ENCODE measurements around the gene SRXN1. TPM values are rescaled to one million over a fixed set of nuclear protein-coding genes. Genes with fewer than 3 reads are reported as not detected.

Gene SRXN1
- total RNA-seq, 1 experiment from 2014 or later: 42.6 TPM

DNA sequence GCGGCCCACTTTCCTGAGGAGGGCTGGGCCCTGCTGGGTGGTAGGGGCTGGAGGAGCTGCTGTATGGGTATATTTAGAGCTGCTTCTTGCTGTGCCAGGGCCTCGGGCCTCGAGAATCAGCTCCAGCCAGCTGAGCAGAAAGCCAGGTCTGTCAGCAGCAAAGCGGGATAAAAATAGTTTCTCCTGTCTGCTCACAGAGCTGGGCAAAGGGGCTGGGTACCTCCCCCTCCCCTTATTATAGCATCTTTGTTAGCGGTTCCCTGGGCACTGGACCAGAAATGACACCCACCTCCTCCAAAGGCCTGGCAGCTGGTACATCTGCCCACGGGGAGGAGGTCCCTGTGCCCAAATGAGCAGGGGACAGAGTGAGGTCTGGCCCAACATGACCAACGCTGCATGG is 16.6 kb upstream of the SRXN1 start:
- no peaks in the 10 kb centered on the region for H3K36me3 Mint-ChIP-seq (ENCODE audit: insufficient read depth, unreplicated experiment)
- ChIA-PET POLR2A (interaction anchor here (0.5 kb wide), 1 partner anchor 67 kb away, joined by 3 read pairs; no protein-coding TSS in a partner anchor), CTCF (interaction anchor here (0.6 to 1.8 kb wide), 9 partner anchors 9 to 140 kb away, joined by 3 to 7 read pairs (median 3); no protein-coding TSS in a partner anchor)
- DNase-seq (ENCODE audit: unreplicated experiment): no peak
- peaks cover 45% of the 10 kb centered on the region for H3K27me3 Mint-ChIP-seq (ENCODE audit: insufficient read depth, unreplicated experiment)
- intact Hi-C loops (cut with micrococcal nuclease): loop anchor here (5.0 kb wide), 2 partner anchors 68 to 317 kb away; no protein-coding TSS in a partner anchor
- H3K9me3 Mint-ChIP-seq (ENCODE audit: unreplicated experiment): no peaks in the 10 kb centered on the region
- H3K4me1 Mint-ChIP-seq (ENCODE audit: insufficient read depth, unreplicated experiment): no peaks in the 10 kb centered on the region
- no peak overlapping the region for H3K27ac Mint-ChIP-seq (ENCODE audit: low read depth, unreplicated experiment)
- no TSS peak for BruUV-seq (replicated peaks)
- H3K4me3 Mint-ChIP-seq (ENCODE audit: unreplicated experiment): no peak overlapping the region
- TF ChIP-seq, protein P1, sequence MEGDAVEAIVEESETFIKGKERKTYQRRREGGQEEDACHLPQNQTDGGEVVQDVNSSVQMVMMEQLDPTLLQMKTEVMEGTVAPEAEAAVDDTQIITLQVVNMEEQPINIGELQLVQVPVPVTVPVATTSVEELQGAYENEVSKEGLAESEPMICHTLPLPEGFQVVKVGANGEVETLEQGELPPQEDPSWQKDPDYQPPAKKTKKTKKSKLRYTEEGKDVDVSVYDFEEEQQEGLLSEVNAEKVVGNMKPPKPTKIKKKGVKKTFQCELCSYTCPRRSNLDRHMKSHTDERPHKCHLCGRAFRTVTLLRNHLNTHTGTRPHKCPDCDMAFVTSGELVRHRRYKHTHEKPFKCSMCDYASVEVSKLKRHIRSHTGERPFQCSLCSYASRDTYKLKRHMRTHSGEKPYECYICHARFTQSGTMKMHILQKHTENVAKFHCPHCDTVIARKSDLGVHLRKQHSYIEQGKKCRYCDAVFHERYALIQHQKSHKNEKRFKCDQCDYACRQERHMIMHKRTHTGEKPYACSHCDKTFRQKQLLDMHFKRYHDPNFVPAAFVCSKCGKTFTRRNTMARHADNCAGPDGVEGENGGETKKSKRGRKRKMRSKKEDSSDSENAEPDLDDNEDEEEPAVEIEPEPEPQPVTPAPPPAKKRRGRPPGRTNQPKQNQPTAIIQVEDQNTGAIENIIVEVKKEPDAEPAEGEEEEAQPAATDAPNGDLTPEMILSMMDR (IDR thresholded peaks at IDR 0.05; ENCODE audit: unreplicated experiment): no peak

- Mint-ChIP-seq H3K9me3 (ENCODE audit: unreplicated experiment) (no peaks in the 10 kb centered on the region), H3K36me3 (ENCODE audit: insufficient read depth, unreplicated experiment) (no peaks in the 10 kb centered on the region), H3K27ac (ENCODE audit: low read depth, unreplicated experiment) (no peak overlapping the region), H3K4me3 (ENCODE audit: unreplicated experiment) (no peak overlapping the region), H3K4me1 (ENCODE audit: insufficient read depth, unreplicated experiment) (no peaks in the 10 kb centered on the region), H3K27me3 (ENCODE audit: insufficient read depth, unreplicated experiment) (peaks cover 41% of the 10 kb centered on the region)
- BruUV-seq (replicated peaks): no TSS peak
- TF ChIP-seq, protein P1 (IDR thresholded peaks at IDR 0.05; ENCODE audit: unreplicated experiment): no peak
- intact Hi-C loops (cut with micrococcal nuclease): loop anchor here (5.0 kb wide), 2 partner anchors 69 to 316 kb away; no protein-coding TSS in a partner anchor
- ChIA-PET CTCF (interaction anchor here (0.5 to 2.3 kb wide), 12 partner anchors 10 to 400 kb away, joined by 3 to 23 read pairs (median 4); no protein-coding TSS in a partner anchor), POLR2A (no interaction called here)
- no peak for DNase-seq (ENCODE audit: unreplicated experiment)
Measured at GRCh38 chr20:668638-669037, 15.6 kb upstream of the SRXN1 start.

DNA sequence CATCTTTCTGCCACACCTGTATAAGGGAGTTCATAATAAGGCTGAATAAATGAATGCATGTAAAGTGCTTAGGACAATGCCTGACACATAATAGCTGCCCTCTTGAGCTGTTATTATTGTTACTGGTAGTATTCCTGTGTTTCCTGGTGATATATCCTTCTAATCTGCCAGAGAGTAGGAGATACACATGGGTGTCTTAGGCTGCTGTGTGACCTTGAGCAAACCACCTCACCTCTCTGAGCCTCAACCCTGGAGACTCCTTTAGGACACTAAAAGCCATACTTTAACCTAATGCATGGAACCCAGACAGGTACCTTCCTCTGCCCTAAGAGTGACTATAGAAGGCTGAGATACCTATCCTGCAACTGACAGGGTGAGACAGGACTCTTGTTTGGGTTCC is 15.1 kb upstream of the SRXN1 start:
- Mint-ChIP-seq H3K36me3 (ENCODE audit: insufficient read depth, unreplicated experiment) (no peaks in the 10 kb centered on the region), H3K9me3 (ENCODE audit: unreplicated experiment) (no peaks in the 10 kb centered on the region), H3K27ac (ENCODE audit: low read depth, unreplicated experiment) (no peak overlapping the region), H3K27me3 (ENCODE audit: insufficient read depth, unreplicated experiment) (peaks cover 41% of the 10 kb centered on the region), H3K4me3 (ENCODE audit: unreplicated experiment) (no peak overlapping the region), H3K4me1 (ENCODE audit: insufficient read depth, unreplicated experiment) (no peaks in the 10 kb centered on the region)
- intact Hi-C loops (cut with micrococcal nuclease): loop anchor here (5.0 kb wide), 2 partner anchors 69 to 316 kb away; no protein-coding TSS in a partner anchor
- POLR2A ChIA-PET: interaction anchor here (1.4 kb wide), 1 partner anchor 124 kb away, joined by 4 read pairs; the partner anchor contains the start of gene CSNK2A1
- no peak for DNase-seq (ENCODE audit: unreplicated experiment)
- CTCF ChIA-PET: interaction anchor here (0.5 to 2.3 kb wide), 23 partner anchors 8 to 441 kb away, joined by 3 to 23 read pairs (median 4); partner anchors contain the start of gene SRXN1
- TF ChIP-seq, protein P1 (IDR thresholded peaks at IDR 0.05; ENCODE audit: unreplicated experiment): no peak
- no TSS peak for BruUV-seq (replicated peaks)

DNA sequence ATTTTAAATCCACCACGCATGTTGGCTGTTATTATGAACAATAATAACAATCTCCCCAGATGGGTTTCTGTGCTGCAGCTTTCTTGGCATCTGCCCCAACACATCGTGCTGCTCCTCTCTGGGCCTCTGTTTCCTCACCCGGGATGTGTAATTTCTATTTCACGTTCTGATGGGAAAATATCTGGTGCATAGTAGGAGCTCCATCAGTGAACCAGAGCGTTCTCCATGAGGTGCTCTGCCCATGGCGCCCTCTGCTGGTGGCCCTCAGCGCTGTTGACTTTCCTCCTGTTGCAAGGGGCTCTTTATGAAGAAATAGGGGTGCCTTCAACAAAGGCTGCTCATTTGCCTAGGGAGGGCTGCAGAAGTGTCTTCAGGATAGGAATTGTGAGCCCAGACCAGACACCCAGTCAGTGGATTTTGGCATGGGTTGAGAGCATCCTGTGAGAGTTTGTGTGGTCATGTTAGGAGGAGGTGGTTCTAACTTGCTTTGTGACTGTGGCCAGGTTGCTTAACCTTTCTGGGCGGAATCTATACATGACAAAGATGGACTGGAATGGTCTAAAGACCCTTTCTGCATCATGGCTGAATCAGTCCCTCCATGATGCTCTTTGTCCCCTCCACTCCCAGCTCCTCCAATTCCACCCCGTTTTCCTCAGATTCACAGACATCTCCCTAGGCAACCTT is 14.5 kb upstream of the SRXN1 start:
- H3K9me3 Mint-ChIP-seq (ENCODE audit: unreplicated experiment): no peaks in the 10 kb centered on the region
- POLR2A ChIA-PET: interaction anchor here (1.4 to 1.5 kb wide), 2 partner anchors 22 to 124 kb away, joined by 4 read pairs; partner anchors contain the start of gene CSNK2A1
- no peak overlapping the region for H3K4me3 Mint-ChIP-seq (ENCODE audit: unreplicated experiment)
- peak; percentile 55 for DNase-seq (ENCODE audit: unreplicated experiment)
- H3K27me3 Mint-ChIP-seq (ENCODE audit: insufficient read depth, unreplicated experiment): peaks cover 41% of the 10 kb centered on the region
- no peak overlapping the region for H3K27ac Mint-ChIP-seq (ENCODE audit: low read depth, unreplicated experiment)
- CTCF ChIA-PET: interaction anchor here (0.6 to 2.3 kb wide), 35 partner anchors 9 to 457 kb away, joined by 3 to 23 read pairs (median 4); partner anchors contain the start of gene SRXN1
- intact Hi-C loops (cut with micrococcal nuclease): loop anchor here (1.0 to 5.0 kb wide), 3 partner anchors 70 to 315 kb away; no protein-coding TSS in a partner anchor
- no TSS peak for BruUV-seq (replicated peaks)
- no peaks in the 10 kb centered on the region for H3K4me1 Mint-ChIP-seq (ENCODE audit: insufficient read depth, unreplicated experiment)
- TF ChIP-seq, protein P1 (IDR thresholded peaks at IDR 0.05; ENCODE audit: unreplicated experiment): peak; percentile 86
- H3K36me3 Mint-ChIP-seq (ENCODE audit: insufficient read depth, unreplicated experiment): no peaks in the 10 kb centered on the region

Measured in MCF 10A (cell line).